Dermis lymphatic vessel endothelial cell (primary cell): ENCODE results near the gene KHDRBS1. TPM values are rescaled to one million over a fixed set of nuclear protein-coding genes. Genes with fewer than 3 reads are reported as not detected.

Source experiments
- total RNA-seq: library from RNA; depleted of rRNA; stranded (reverse); fragments of >200 nt; gene quantifications from 2 replicates; pipeline ENCODE4 v1.2.1, GENCODE V29; 2014

Gene KHDRBS1
- total RNA-seq, result 47.8 and 60.2 TPM in 2 replicates

GRCh38 chr1:32013386-32014198 lies at the start of gene KHDRBS1:
KHDRBS1 (plus strand) TSS chr1:32013868; CDS start chr1:32013996, 128 bp downstream.

GRCh38 chr1:32072622-32073298 lies 59.1 kb downstream of the KHDRBS1 start, which contains the start of gene TMEM39B:
TMEM39B (plus strand) TSS chr1:32072939; CDS start chr1:32073048, 109 bp downstream.

Other genes starting within 250 kb of the KHDRBS1 start
- 0.09 and 0.11 TPM in 2 replicates for gene ADGRB2, start 249.5 kb upstream of the KHDRBS1 start, total RNA-seq
- gene SPOCD1, start 197.8 kb upstream of the KHDRBS1 start, total RNA-seq, result 0.86 and 2.1 TPM in 2 replicates
- 274 and 419 TPM in 2 replicates for gene PTP4A2, start 75.5 kb upstream of the KHDRBS1 start, total RNA-seq
- gene TMEM39B, start 59.1 kb downstream of the KHDRBS1 start, total RNA-seq, result 9.1 and 10.8 TPM in 2 replicates
- 27.4 and 30.3 TPM in 2 replicates for gene KPNA6, start 94.2 kb downstream of the KHDRBS1 start, total RNA-seq
- gene TXLNA, start 165.8 kb downstream of the KHDRBS1 start, total RNA-seq, result 61.2 and 70.6 TPM in 2 replicates
- gene CCDC28B, start 186.7 kb downstream of the KHDRBS1 start, total RNA-seq, result 13.4 and 17.2 TPM in 2 replicates
- gene IQCC, start 191.8 kb downstream of the KHDRBS1 start, total RNA-seq, result 0.87 and 1.2 TPM in 2 replicates
- not detected in 2 replicates for gene DCDC2B, start 195.2 kb downstream of the KHDRBS1 start, total RNA-seq
- gene TMEM234, start 208.5 kb downstream of the KHDRBS1 start, total RNA-seq, result 10.4 and 11.1 TPM in 2 replicates
- 251 and 296 TPM in 2 replicates for gene EIF3I, start 208.5 kb downstream of the KHDRBS1 start, total RNA-seq
- 0.17 and 0.22 TPM in 2 replicates for gene FAM167B, start 233.4 kb downstream of the KHDRBS1 start, total RNA-seq
- gene LCK, start 237.4 kb downstream of the KHDRBS1 start, total RNA-seq, result 0.11 and 0.17 TPM in 2 replicates